Testis (tissue), 3 donors: ENCODE measurements around the gene FUZ. TPM values are rescaled to one million over a fixed set of nuclear protein-coding genes. Genes with fewer than 3 reads are reported as not detected.

Experiments
- DNase-seq: peaks from one replicate; pipeline ENCODE4 v3.0.0-alpha.2; 2019
- H3K27ac ChIP-seq, 2 donors: fragments of 200-600 bp; sonication (generic); one replicate each; pipeline ENCODE4 v1.5.1; 2019
- H3K27me3 ChIP-seq: fragments of 200-600 bp; sonication (generic); one replicate; pipeline ENCODE4 v1.5.1; 2019
- H3K36me3 ChIP-seq: fragments of 200-600 bp; sonication (generic); one replicate; pipeline ENCODE4 v1.5.1; 2017; ENCODE audit warnings: low read depth; ENCODE audit errors: missing control alignments
- H3K4me1 ChIP-seq: fragments of 200-600 bp; sonication (generic); one replicate; pipeline ENCODE4 v1.5.1; 2019
- H3K4me3 ChIP-seq, 2 donors: fragments of 200-600 bp; sonication (generic); one replicate each; pipeline ENCODE4 v1.5.1; 2017 to 2019
- H3K9me3 ChIP-seq: fragments of 200-600 bp; sonication (generic); one replicate; pipeline ENCODE4 v1.5.1; 2017
- CTCF ChIP-seq, 3 experiments: fragments of 450-650 bp in 2 of 3; fragments of 200-600 bp in 1 of 3; sonication (generic) in 1 of 3; IDR thresholded peaks; one replicate each; pipeline ENCODE4 v1.5.1; 2016 to 2019; ENCODE audit warnings: antibody characterized with exemption in 3 of 3, mild to moderate bottlenecking in 2 of 3, moderate library complexity in 1 of 3
- POLR2A ChIP-seq: fragments of 450-650 bp; IDR thresholded peaks from one replicate; pipeline ENCODE4 v1.6.1; 2017; ENCODE audit warnings: antibody characterized with exemption, mild to moderate bottlenecking, moderate library complexity
- WGBS, 2 donors: methylation state at CpG; one replicate each; pipeline ENCODE4 v1.1.5; 2018; 5-methylcytosine and 5-hydroxymethylcytosine counted together
- intact Hi-C: fragments of 100-400 bp; cut with DNase I; formaldehyde crosslinking; loops from one replicate; pipeline ENCODE4 v1.15.1; 2023; ENCODE audit warnings: low total_unique reads
- polyA plus RNA-seq: library from polyadenylated mRNA; stranded (reverse); fragments of 350-450 nt; fragmentation: Illumina TruSeq; extraction: RNeasy Lipid Tissue Mini Kit (QIAGEN cat#74804); gene quantifications from one replicate; pipeline ENCODE4 v1.2.3, GENCODE V29; 2014; ENCODE audit warnings: low read depth, low replicate concordance; ENCODE audit not compliant: insufficient read depth
- total RNA-seq, 2 donors: library from RNA; depleted of rRNA; stranded (reverse); fragments of >200 nt; gene quantifications; one replicate each; pipeline ENCODE4 v1.2.3, GENCODE V29; 2016

FUZ gene
- total and polyA plus RNA-seq, 3 donors from 2014 or later, result 56.0 to 101 (median 98.0) TPM

DNA sequence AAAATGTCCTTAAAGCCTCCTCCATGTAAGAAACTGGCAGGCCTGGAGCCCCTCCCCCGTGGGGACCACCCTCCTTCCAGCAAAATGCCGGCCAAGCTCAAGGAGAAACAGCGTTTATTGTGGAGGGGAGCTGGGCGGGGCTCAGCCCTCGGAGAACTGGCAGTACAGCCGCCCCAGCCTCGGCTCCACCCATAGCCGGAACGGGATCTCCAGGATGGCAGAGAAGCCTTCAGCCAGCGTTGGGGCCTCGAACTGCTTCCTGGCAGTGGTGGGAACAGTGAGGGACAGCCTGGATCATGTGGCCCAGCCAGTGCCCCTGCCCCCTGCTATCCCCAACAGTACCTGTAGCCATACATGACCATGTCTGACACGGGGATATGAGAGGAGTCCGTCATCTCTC, 48.0 kb upstream of the FUZ start:
- H3K36me3 ChIP-seq, result no peaks in the 10 kb centered on the region
- peak overlapping the region; percentile 89 to 94 for H3K27ac ChIP-seq
- no peak for TF ChIP-seq CTCF (IDR thresholded peaks at IDR 0.05)
- TF ChIP-seq POLR2A, result no peak
- no peaks in the 10 kb centered on the region for H3K9me3 ChIP-seq
- peaks cover 68% of the 10 kb centered on the region for H3K4me1 ChIP-seq
- WGBS, 2 donors, result 10 to 29% methylated on average over 1 to 12 of the region's 13 CpGs
- no peaks in the 10 kb centered on the region for H3K27me3 ChIP-seq
- DNase-seq, result peak; percentile 89
- intact Hi-C loops, result no loop called here
- H3K4me3 ChIP-seq, result peak overlapping the region in 1 of 2 donors; percentile 15

DNA sequence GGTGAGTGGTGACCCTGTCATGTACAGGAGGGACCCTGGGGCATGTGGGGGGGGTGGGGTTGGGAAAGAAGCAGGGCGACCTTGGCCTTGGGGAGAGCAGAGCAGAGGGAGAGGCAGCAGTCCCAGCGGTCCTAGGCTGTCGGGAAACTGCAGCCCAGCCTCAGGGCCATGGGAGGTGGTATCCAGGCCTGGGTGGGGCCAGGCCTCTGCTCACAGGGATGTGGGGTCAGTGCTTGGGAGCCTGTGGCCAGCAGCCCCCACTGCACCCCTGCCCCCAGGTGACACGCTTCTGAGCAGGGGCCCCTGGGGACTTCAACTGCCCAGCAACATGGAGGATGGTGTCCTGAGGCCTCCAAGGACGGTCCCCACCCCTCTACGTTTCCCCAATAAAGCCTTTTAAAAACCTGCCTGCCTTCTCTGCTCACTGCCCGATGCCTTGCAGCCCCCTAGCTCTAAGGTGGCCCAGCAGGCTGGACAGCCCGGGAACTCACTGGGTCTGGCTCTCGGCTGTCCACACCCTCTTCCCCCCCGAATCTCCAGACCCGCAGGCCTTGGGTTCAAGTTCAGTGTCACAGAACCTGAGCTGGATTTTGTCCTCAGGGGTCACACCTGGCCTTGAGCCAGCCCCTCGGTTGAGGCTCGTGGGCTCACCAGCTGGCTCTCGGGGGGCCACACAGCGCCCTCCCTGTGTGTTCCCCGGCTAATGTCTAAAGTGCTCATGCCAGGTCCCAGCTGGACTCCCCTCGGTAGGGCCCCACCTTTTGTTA, 47.4 kb upstream of the FUZ start:
- H3K9me3 ChIP-seq, result no peaks in the 10 kb centered on the region
- no peaks in the 10 kb centered on the region for H3K36me3 ChIP-seq
- no peak for DNase-seq
- no peaks in the 10 kb centered on the region for H3K27me3 ChIP-seq
- intact Hi-C loops, result no loop called here
- H3K27ac ChIP-seq, result peak overlapping the region; percentile 89 to 94
- TF ChIP-seq POLR2A (no peak), CTCF (IDR thresholded peaks at IDR 0.05) (no peak)
- no peak overlapping the region for H3K4me3 ChIP-seq
- 43 to 49% methylated on average over 10 to 17 of the region's 17 CpGs for WGBS, 2 donors
- H3K4me1 ChIP-seq, result peaks cover 63% of the 10 kb centered on the region

- Histone ChIP-seq H3K4me1 (peaks cover 55% of the 10 kb centered on the region), H3K4me3 (no peak overlapping the region), H3K9me3 (no peaks in the 10 kb centered on the region), H3K36me3 (no peaks in the 10 kb centered on the region), H3K27ac (peak overlapping the region; percentile 89 to 94), H3K27me3 (no peaks in the 10 kb centered on the region)
- no peak for TF ChIP-seq CTCF (IDR thresholded peaks at IDR 0.05)
- WGBS, 2 donors, result 51 to 85% methylated on average over 12 to 22 of the region's 22 CpGs
- intact Hi-C loops, result no loop called here
- DNase-seq, result peak; percentile 54
Observed at GRCh38 chr19:49859682-49860335, 46.7 kb upstream of the FUZ start.

- Histone ChIP-seq H3K9me3 (no peaks in the 10 kb centered on the region), H3K36me3 (no peaks in the 10 kb centered on the region), H3K27ac (peak overlapping the region; percentile 89 to 94), H3K4me1 (peaks cover 61% of the 10 kb centered on the region), H3K4me3 (no peak overlapping the region), H3K27me3 (no peaks in the 10 kb centered on the region)
- intact Hi-C loops, result no loop called here
- peak; percentile 82 for DNase-seq
- WGBS, 2 donors, result 51 to 60% methylated on average over 1 to 37 of the region's 37 CpGs
- TF ChIP-seq POLR2A, result no peak
- no peak for TF ChIP-seq CTCF (IDR thresholded peaks at IDR 0.05)
Observed at GRCh38 chr19:49858088-49858985, 45.2 kb upstream of the FUZ start.
